Esophagus squamous epithelium (tissue), 4 donors: Measurements from ENCODE around the gene PLCB2.

ENCODE experiments used
- POLR2A ChIP-seq, 4 donors: fragments of 450-650 bp; IDR thresholded peaks; one replicate each; pipeline ENCODE4 v1.6.1; 2017; ENCODE audit warnings: antibody characterized with exemption in 4 of 4, mild to moderate bottlenecking in 4 of 4, moderate library complexity in 3 of 4
- TF ChIP-seq, protein P1 (sequence below), 6 experiments: fragments of 450-650 bp in 4 of 6; fragments of 200-600 bp in 2 of 6; sonication (generic) in 2 of 6; IDR thresholded peaks; one replicate each; pipeline ENCODE4 v1.5.1; 2016 to 2019; ENCODE audit warnings: antibody characterized with exemption in 6 of 6, mild to moderate bottlenecking in 4 of 6, moderate library complexity in 4 of 6

DNA sequence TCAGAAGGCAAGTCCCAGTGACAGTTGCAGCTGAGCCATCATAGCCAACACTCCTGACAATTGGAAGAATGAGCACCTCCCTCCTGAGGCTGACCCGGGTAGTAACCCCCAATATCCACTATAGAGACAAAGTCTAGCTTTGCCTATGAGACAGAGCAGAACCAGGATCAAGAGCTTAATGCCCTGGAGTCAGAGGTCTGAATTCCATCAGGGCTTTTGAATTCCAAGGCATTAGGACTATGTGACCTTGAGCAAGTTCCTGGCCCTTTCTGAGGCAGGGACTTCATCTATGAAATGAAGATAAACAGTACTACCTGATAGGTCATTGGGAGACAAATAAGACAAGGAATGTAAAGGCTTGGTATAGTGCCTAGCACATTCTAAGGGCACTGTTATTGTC is 12.7 kb upstream of the PLCB2 start:
- no peak for TF ChIP-seq POLR2A (IDR thresholded peaks at IDR 0.05)
- TF ChIP-seq, protein P1, sequence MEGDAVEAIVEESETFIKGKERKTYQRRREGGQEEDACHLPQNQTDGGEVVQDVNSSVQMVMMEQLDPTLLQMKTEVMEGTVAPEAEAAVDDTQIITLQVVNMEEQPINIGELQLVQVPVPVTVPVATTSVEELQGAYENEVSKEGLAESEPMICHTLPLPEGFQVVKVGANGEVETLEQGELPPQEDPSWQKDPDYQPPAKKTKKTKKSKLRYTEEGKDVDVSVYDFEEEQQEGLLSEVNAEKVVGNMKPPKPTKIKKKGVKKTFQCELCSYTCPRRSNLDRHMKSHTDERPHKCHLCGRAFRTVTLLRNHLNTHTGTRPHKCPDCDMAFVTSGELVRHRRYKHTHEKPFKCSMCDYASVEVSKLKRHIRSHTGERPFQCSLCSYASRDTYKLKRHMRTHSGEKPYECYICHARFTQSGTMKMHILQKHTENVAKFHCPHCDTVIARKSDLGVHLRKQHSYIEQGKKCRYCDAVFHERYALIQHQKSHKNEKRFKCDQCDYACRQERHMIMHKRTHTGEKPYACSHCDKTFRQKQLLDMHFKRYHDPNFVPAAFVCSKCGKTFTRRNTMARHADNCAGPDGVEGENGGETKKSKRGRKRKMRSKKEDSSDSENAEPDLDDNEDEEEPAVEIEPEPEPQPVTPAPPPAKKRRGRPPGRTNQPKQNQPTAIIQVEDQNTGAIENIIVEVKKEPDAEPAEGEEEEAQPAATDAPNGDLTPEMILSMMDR (IDR thresholded peaks at IDR 0.05): no peak
